C4-2B (cell line): ENCODE results near the gene DLG2.

Experiments used
- ZFX ChIP-seq: fragments of 450-650 bp; IDR thresholded peaks from 2 replicates; pipeline ENCODE4 v1.6.1; 2017
- TF ChIP-seq, protein P1 (sequence below): fragments of 450-650 bp; conservative IDR thresholded peaks from 2 replicates; pipeline ENCODE4 v1.5.1; 2017; ENCODE audit warnings: mild to moderate bottlenecking

GRCh38 chr11:85276332-85276731, 350.8 kb downstream of the DLG2 start:
- TF ChIP-seq, protein P1, sequence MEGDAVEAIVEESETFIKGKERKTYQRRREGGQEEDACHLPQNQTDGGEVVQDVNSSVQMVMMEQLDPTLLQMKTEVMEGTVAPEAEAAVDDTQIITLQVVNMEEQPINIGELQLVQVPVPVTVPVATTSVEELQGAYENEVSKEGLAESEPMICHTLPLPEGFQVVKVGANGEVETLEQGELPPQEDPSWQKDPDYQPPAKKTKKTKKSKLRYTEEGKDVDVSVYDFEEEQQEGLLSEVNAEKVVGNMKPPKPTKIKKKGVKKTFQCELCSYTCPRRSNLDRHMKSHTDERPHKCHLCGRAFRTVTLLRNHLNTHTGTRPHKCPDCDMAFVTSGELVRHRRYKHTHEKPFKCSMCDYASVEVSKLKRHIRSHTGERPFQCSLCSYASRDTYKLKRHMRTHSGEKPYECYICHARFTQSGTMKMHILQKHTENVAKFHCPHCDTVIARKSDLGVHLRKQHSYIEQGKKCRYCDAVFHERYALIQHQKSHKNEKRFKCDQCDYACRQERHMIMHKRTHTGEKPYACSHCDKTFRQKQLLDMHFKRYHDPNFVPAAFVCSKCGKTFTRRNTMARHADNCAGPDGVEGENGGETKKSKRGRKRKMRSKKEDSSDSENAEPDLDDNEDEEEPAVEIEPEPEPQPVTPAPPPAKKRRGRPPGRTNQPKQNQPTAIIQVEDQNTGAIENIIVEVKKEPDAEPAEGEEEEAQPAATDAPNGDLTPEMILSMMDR, result no peak
- TF ChIP-seq ZFX, result no peak
